H1 (cell line): ENCODE measurements around the gene ANK2. TPM values are rescaled to one million over a fixed set of nuclear protein-coding genes. Genes with fewer than 3 reads are reported as not detected.

Experiments used
- CTCF ChIA-PET: fragments of 300-600 bp; sonication (Branson Sonifier 250); formaldehyde crosslinking; loops from one replicate; lab custom pipeline; 2021; ENCODE audit not compliant: partially characterized antibody; lab: Charles Lee
- POLR2A ChIA-PET: fragments of 300-600 bp; sonication (Branson Sonifier 250); formaldehyde crosslinking; loops from one replicate; lab custom pipeline; 2021; ENCODE audit warnings: inconsistent platforms; ENCODE audit not compliant: partially characterized antibody; lab: Charles Lee
- DNase-seq, 2 experiments: peaks; one replicate each; pipeline versions ENCODE4 v3.0.0 to v3.0.0-alpha.2; 2010 to 2022; ENCODE audit warnings: low spot score in 2 of 2, low read depth in 1 of 2, mixed read lengths in 1 of 2
- FAIRE-seq: peaks from 2 replicates; lab custom pipeline; 2011; peaks lifted over from hg19 to GRCh38; lab: Jason Lieb, UNC
- H2AFZ ChIP-seq: 2 replicates; pipeline ENCODE4 v1.8.1; 2012; ENCODE audit warnings: low read length, inconsistent platforms
- H2AK5ac ChIP-seq: 2 replicates; pipeline ENCODE4 v1.6.1; 2013; ENCODE audit warnings: low read depth, low read length
- H2BK120ac ChIP-seq: replicated peaks from 2 replicates; pipeline ENCODE3; 2013; ENCODE audit warnings: low read depth, low read length, inconsistent platforms
- H2BK12ac ChIP-seq: 2 replicates; pipeline ENCODE4 v1.6.1; 2013; ENCODE audit warnings: low read depth, low read length
- H2BK15ac ChIP-seq: 2 replicates; pipeline ENCODE4 v1.6.1; 2013; ENCODE audit warnings: low read length
- H2BK20ac ChIP-seq: 2 replicates; pipeline ENCODE4 v1.6.1; 2013; ENCODE audit warnings: low read length
- H2BK5ac ChIP-seq: 2 replicates; pipeline ENCODE4 v1.6.1; 2013; ENCODE audit warnings: low read depth, low read length
- H3K14ac ChIP-seq: 2 replicates; pipeline ENCODE4 v1.6.1; 2013; ENCODE audit warnings: inconsistent platforms; ENCODE audit not compliant: insufficient read length
- H3K18ac ChIP-seq: 2 replicates; pipeline ENCODE4 v1.6.1; 2013; ENCODE audit warnings: low read length; ENCODE audit errors: extremely low read depth
- H3K23ac ChIP-seq: 2 replicates; pipeline ENCODE4 v1.6.1; 2013; ENCODE audit warnings: inconsistent platforms; ENCODE audit not compliant: insufficient read length
- H3K23me2 ChIP-seq: 2 replicates; pipeline ENCODE4 v1.6.1; 2013; ENCODE audit warnings: low read depth, low read length
- H3K27ac ChIP-seq: 2 replicates; pipeline ENCODE4 v1.6.1; 2011; ENCODE audit warnings: low read depth, low read length, inconsistent platforms
- H3K27me3 ChIP-seq, 4 experiments: replicated peaks in 1 of 4; 1 replicate in 1 of 4; 2 replicates in 3 of 4; pipeline versions ENCODE4 v1.6.1 to v1.8.1; 2011 to 2013; ENCODE audit warnings: low read length in 3 of 4, mild to moderate bottlenecking in 3 of 4, inconsistent platforms in 2 of 4, mixed read lengths in 2 of 4, moderate library complexity in 1 of 4; ENCODE audit not compliant: control insufficient read depth in 3 of 4, insufficient read depth in 3 of 4; ENCODE audit errors: extremely low read depth in 1 of 4
- H3K36me3 ChIP-seq, 4 experiments: 2 replicates each; pipeline versions ENCODE4 v1.6.1 to v1.8.1; 2011 to 2013; ENCODE audit warnings: mild to moderate bottlenecking in 4 of 4, low read length in 3 of 4, moderate library complexity in 2 of 4, control low read depth in 1 of 4, inconsistent platforms in 1 of 4; ENCODE audit not compliant: insufficient read depth in 4 of 4, control insufficient read depth in 2 of 4
- H3K4ac ChIP-seq: replicated peaks from 2 replicates; pipeline ENCODE3; 2013; ENCODE audit warnings: low read length, low read depth, mixed read lengths, inconsistent platforms; ENCODE audit not compliant: insufficient read length
- H3K4me1 ChIP-seq, 4 experiments: replicated peaks in 1 of 4; 1 replicate in 1 of 4; 2 replicates in 3 of 4; pipeline versions ENCODE4 v1.6.1 to v1.8.1; 2011 to 2013; ENCODE audit warnings: low read length in 3 of 4, inconsistent platforms in 2 of 4, mixed read lengths in 1 of 4; ENCODE audit not compliant: insufficient read depth in 4 of 4, control insufficient read depth in 3 of 4
- H3K4me2 ChIP-seq, 2 experiments: 2 replicates each; pipeline versions ENCODE4 v1.6.1 to v1.8.1; 2011 to 2013; ENCODE audit warnings: low read depth in 2 of 2, low read length in 2 of 2, control low read depth in 1 of 2, inconsistent platforms in 1 of 2, mild to moderate bottlenecking in 1 of 2; ENCODE audit not compliant: insufficient read depth in 1 of 2
- H3K4me3 ChIP-seq, 4 experiments: fragments of 200-600, 300-600 bp in 1 of 4; sonication (generic), shearing (Covaris generic), sonication (Bioruptor Twin) in 1 of 4; 2 replicates each; pipeline versions ENCODE4 v1.5.1 to v1.8.1; 2011 to 2016; ENCODE audit warnings: low read length in 4 of 4, low read depth in 3 of 4, control low read depth in 2 of 4, inconsistent platforms in 2 of 4, mild to moderate bottlenecking in 2 of 4, mixed read lengths in 1 of 4, moderate library complexity in 1 of 4; ENCODE audit not compliant: insufficient read depth in 2 of 4; ENCODE audit errors: extremely low read depth in 1 of 4
- H3K56ac ChIP-seq: replicated peaks from 2 replicates; pipeline ENCODE3; 2013; ENCODE audit warnings: low read depth, mild to moderate bottlenecking, mixed read lengths, low read length, inconsistent platforms; ENCODE audit not compliant: insufficient read length
- H3K79me1 ChIP-seq: 2 replicates; pipeline ENCODE4 v1.6.1; 2013; ENCODE audit warnings: low read depth, low read length, control low read depth
- H3K79me2 ChIP-seq, 2 experiments: 2 replicates each; pipeline versions ENCODE4 v1.6.1 to v1.8.1; 2012 to 2013; ENCODE audit warnings: low read length in 2 of 2, mild to moderate bottlenecking in 2 of 2, inconsistent platforms in 1 of 2; ENCODE audit not compliant: insufficient read depth in 2 of 2, control insufficient read depth in 1 of 2
- H3K9ac ChIP-seq, 4 experiments: replicated peaks in 1 of 4; 1 replicate in 1 of 4; 2 replicates in 3 of 4; pipeline versions ENCODE4 v1.6.1 to v1.8.1; 2011 to 2013; ENCODE audit warnings: low read depth in 3 of 4, low read length in 3 of 4, control low read depth in 2 of 4, mild to moderate bottlenecking in 2 of 4, moderate library complexity in 2 of 4, inconsistent platforms in 1 of 4; ENCODE audit errors: extremely low read depth in 1 of 4
- H3K9me3 ChIP-seq, 2 experiments: 2 replicates each; pipeline versions ENCODE4 v1.6.1 to v1.8.1; 2012 to 2013; ENCODE audit warnings: mild to moderate bottlenecking in 2 of 2, moderate library complexity in 2 of 2, control low read depth in 1 of 2, inconsistent platforms in 1 of 2, low read depth in 1 of 2, low read length in 1 of 2, mixed read lengths in 1 of 2; ENCODE audit not compliant: insufficient read depth in 2 of 2
- H4K20me1 ChIP-seq, 2 experiments: replicated peaks in 1 of 2; 2 replicates each; pipeline versions ENCODE3 to v1.8.1; 2011 to 2013; ENCODE audit warnings: inconsistent platforms in 2 of 2, low read length in 2 of 2, mild to moderate bottlenecking in 1 of 2; ENCODE audit not compliant: insufficient read depth in 2 of 2, control insufficient read depth in 1 of 2
- H4K5ac ChIP-seq: 2 replicates; pipeline ENCODE4 v1.6.1; 2013; ENCODE audit warnings: low read length, low read depth, mixed read lengths, inconsistent platforms; ENCODE audit not compliant: insufficient read length
- H4K8ac ChIP-seq: 2 replicates; pipeline ENCODE4 v1.8.0; 2013; ENCODE audit warnings: mild to moderate bottlenecking, moderate library complexity, low read length, inconsistent platforms; ENCODE audit not compliant: insufficient read depth; ENCODE audit errors: extremely low read depth
- H4K91ac ChIP-seq: replicated peaks from 2 replicates; pipeline ENCODE3; 2013; ENCODE audit warnings: low read length, mixed read lengths, inconsistent platforms; ENCODE audit not compliant: insufficient read length
- CBX8 ChIP-seq: fragments of 300-800, 300-1000 bp; sonication (generic); IDR thresholded peaks from 2 replicates; pipeline ENCODE4 v1.7.1; 2016; ENCODE audit warnings: low read depth, low read length, borderline replicate concordance
- CHD1 ChIP-seq: IDR thresholded peaks from 2 replicates; pipeline ENCODE4 v1.6.1; 2012; ENCODE audit warnings: low read depth, low read length, improper control_type of control experiment
- CREB1 ChIP-seq: IDR thresholded peaks from 2 replicates; pipeline ENCODE4 v1.6.1; 2012; ENCODE audit warnings: inconsistent platforms
- POU5F1 ChIP-seq: IDR thresholded peaks from 2 replicates; pipeline ENCODE4 v1.6.1; 2011; ENCODE audit warnings: low read depth, mild to moderate bottlenecking, low read length, moderate library complexity
- polyA plus RNA-seq, 7 experiments: library from polyadenylated mRNA; depleted of rRNA in 3 of 7; stranded (reverse) in 5 of 7; unstranded in 2 of 7; fragments of >200 nt in 5 of 7; fragments of 200-250 nt in 2 of 7; gene quantifications; 1 replicate in 5 of 7; 2 replicates in 1 of 7; 4 replicates in 1 of 7; pipeline versions ENCODE4 v1.2.1 to v1.2.3, GENCODE V29; 2011 to 2013; ENCODE audit warnings: missing spikeins in 2 of 7, mixed read lengths in 2 of 7
- total RNA-seq: library from RNA; stranded (reverse); fragmentation: NEBNext Ultra II Directional; extraction: Animal tissue kit (Norgen Biotek cat#: 25700); gene quantifications from 2 replicates; pipeline ENCODE4 v1.2.1, GENCODE V29; 2021

Gene ANK2
- total and polyA plus RNA-seq, 2 of the 8 experiments (the other 6 are each of a cell fraction or from before 2014, with no cell fraction given) = 14.2 to 35.1 TPM

GRCh38 chr4:113273721-113274220 is 224.3 kb downstream of the ANK2 start:
- no peaks in the 10 kb centered on the region for H3K27me3 ChIP-seq
- ChIA-PET CTCF (interaction anchor here (0.9 kb wide), 1 partner anchor 1390 kb away, joined by 3 read pairs; no protein-coding TSS in a partner anchor), POLR2A (no interaction called here)
- H3K27ac ChIP-seq = no peak overlapping the region
- H3K79me2 ChIP-seq = no peaks in the 10 kb centered on the region
- no peaks in the 10 kb centered on the region for H3K79me1 ChIP-seq
- peaks cover 6 to 19% (median 15%) of the 10 kb centered on the region in 4 experiments; a peak in 5 of 7 replicates for H3K4me1 ChIP-seq
- no peaks in the 10 kb centered on the region for H4K20me1 ChIP-seq
- H2BK120ac ChIP-seq = no peak overlapping the region
- no peak overlapping the region for H3K23ac ChIP-seq
- FAIRE-seq = no peak
- no peak for DNase-seq
- H3K4me2 ChIP-seq = no peak overlapping the region
- H2AFZ ChIP-seq = no peak overlapping the region
- H2AK5ac ChIP-seq = no peak overlapping the region
- H2BK20ac ChIP-seq = no peak overlapping the region
- peaks cover 0 to 20% (median 0%) of the 10 kb centered on the region in 4 experiments; a peak in 2 of 8 replicates for H3K36me3 ChIP-seq
- H4K8ac ChIP-seq = no peak overlapping the region
- no peak overlapping the region for H3K9ac ChIP-seq
- no peak overlapping the region for H3K4ac ChIP-seq
- H3K18ac ChIP-seq = no peak overlapping the region
- H4K5ac ChIP-seq = no peak overlapping the region
- no peak overlapping the region for H2BK12ac ChIP-seq
- H2BK5ac ChIP-seq = no peak overlapping the region
- H3K4me3 ChIP-seq = no peak overlapping the region
- no peak overlapping the region for H4K91ac ChIP-seq
- H3K14ac ChIP-seq = no peak overlapping the region
- TF ChIP-seq CHD1 (no peak), POU5F1 (no peak), CREB1 (no peak), CBX8 (no peak)
- H3K56ac ChIP-seq = no peak overlapping the region
- no peaks in the 10 kb centered on the region for H3K9me3 ChIP-seq
- no peak overlapping the region for H2BK15ac ChIP-seq
- no peaks in the 10 kb centered on the region for H3K23me2 ChIP-seq
